H7 (cell line): ENCODE data around the gene PRPF19. TPM values are rescaled to one million over a fixed set of nuclear protein-coding genes. Genes with fewer than 3 reads are reported as not detected.

ENCODE experiments used
- total RNA-seq: library from RNA; depleted of rRNA; stranded (reverse); fragments of >200 nt; shearing (Covaris generic); gene quantifications from 2 replicates; pipeline ENCODE4 v1.2.3, GENCODE V29; 2014; rRNA removed

Gene PRPF19
- total RNA-seq, 1 experiment from 2014 or later, result 123 TPM

Other genes with a start within 250 kb of the PRPF19 start
- not detected in 2 replicates for gene MS4A8, start 207.0 kb downstream of the PRPF19 start, total RNA-seq
- gene MS4A18, start 181.9 kb downstream of the PRPF19 start, total RNA-seq, result not detected in 2 replicates
- 0.10 TPM in 1 of 2 replicates, not detected in the other for gene MS4A15, start 149.7 kb downstream of the PRPF19 start, total RNA-seq
- not detected in 2 replicates for gene MS4A10, start 121.3 kb downstream of the PRPF19 start, total RNA-seq
- 17.6 and 19.4 TPM in 2 replicates for gene CCDC86, start 64.5 kb downstream of the PRPF19 start, total RNA-seq
- gene PTGDR2, start 50.6 kb downstream of the PRPF19 start, total RNA-seq, result 0.03 and 0.44 TPM in 2 replicates
- gene ZP1, start 39.0 kb downstream of the PRPF19 start, total RNA-seq, result not detected in 2 replicates
- 30.6 and 35.1 TPM in 2 replicates for gene TMEM109, start 7.6 kb upstream of the PRPF19 start, total RNA-seq
- 66.0 and 73.9 TPM in 2 replicates for gene TMEM132A, start 17.9 kb upstream of the PRPF19 start, total RNA-seq
- 2.7 and 6.1 TPM in 2 replicates for gene SLC15A3, start 45.6 kb upstream of the PRPF19 start, total RNA-seq
- gene CD6, start 65.1 kb upstream of the PRPF19 start, total RNA-seq, result not detected in 2 replicates
- gene CD5, start 195.9 kb upstream of the PRPF19 start, total RNA-seq, result not detected in 2 replicates